A549 (cell line): ENCODE measurements around the gene ANO3. TPM values are rescaled to one million over a fixed set of nuclear protein-coding genes. Genes with fewer than 3 reads are reported as not detected.

Source experiments
- ATAC-seq, 2 experiments: fragments of 200-7000 bp in 1 of 2; fragments of >200 bp in 1 of 2; cut with Nextera tagmentation in 1 of 2; cut with Tn5 transposase in 1 of 2; 3 replicates each; pipeline versions ENCODE4 v1.8.0 to v1.9.1; 2018 to 2020; ENCODE audit warnings: mild to moderate bottlenecking in 1 of 2, moderate library complexity in 1 of 2
- CTCF ChIA-PET: fragments of 300-600 bp; sonication (Branson Sonifier 250); formaldehyde crosslinking; extraction: SDS; loops from one replicate; lab custom pipeline; 2021; ENCODE audit warnings: antibody characterized with exemption, inconsistent platforms; lab: Yijun Ruan, JAX
- POLR2A ChIA-PET: fragments of 350-600 bp; formaldehyde crosslinking; extraction: SDS; loops from one replicate; lab custom pipeline; 2021; ENCODE audit warnings: antibody characterized with exemption, inconsistent platforms; lab: Yijun Ruan, JAX
- DNase-seq, 2 experiments: peaks; one replicate each; pipeline versions ENCODE4 v3.0.0 to v3.0.0-alpha.2; 2011 to 2016; ENCODE audit warnings: low read depth in 1 of 2, low spot score in 1 of 2
- FAIRE-seq: peaks from 2 replicates; lab custom pipeline; 2011; peaks lifted over from hg19 to GRCh38; lab: Jason Lieb, UNC
- H3K27ac ChIP-seq, 2 experiments: fragments of >200 bp; sonication (Bioruptor Twin); formaldehyde crosslinking; 3 replicates each; pipeline ENCODE4 v1.5.1; 2016 to 2017
- H3K4me1 ChIP-seq: fragments of >200 bp; sonication (Bioruptor Twin); formaldehyde crosslinking; 3 replicates; pipeline ENCODE4 v1.6.1; 2016
- H3K4me2 ChIP-seq: fragments of >200 bp; sonication (Bioruptor Twin); formaldehyde crosslinking; 3 replicates; pipeline ENCODE4 v1.6.1; 2016
- H3K4me3 ChIP-seq: fragments of >200 bp; sonication (Bioruptor Twin); formaldehyde crosslinking; 3 replicates; pipeline ENCODE4 v1.5.1; 2016
- H3K9me3 ChIP-seq: fragments of >200 bp; sonication (Bioruptor Twin); formaldehyde crosslinking; 3 replicates; pipeline ENCODE4 v1.6.1; 2016
- BHLHE40 ChIP-seq: IDR thresholded peaks from 2 replicates; pipeline ENCODE4 v1.6.1; 2012; ENCODE audit warnings: low read depth, low read length, inconsistent platforms
- CHD4 ChIP-seq: fragments of 200-600 bp; sonication (generic); IDR thresholded peaks from 2 replicates; pipeline ENCODE4 v1.6.1; 2016; ENCODE audit warnings: antibody characterized with exemption, mild to moderate bottlenecking, borderline replicate concordance
- EHMT2 ChIP-seq: fragments of 200-600 bp; sonication (generic); IDR thresholded peaks from 2 replicates; pipeline ENCODE4 v1.6.1; 2016; ENCODE audit warnings: antibody characterized with exemption, low read depth, mild to moderate bottlenecking, moderate library complexity
- EP300 ChIP-seq, 2 experiments: fragments of >200 bp; sonication (Bioruptor Twin); formaldehyde crosslinking; IDR thresholded peaks; 2 replicates in 1 of 2; 3 replicates in 1 of 2; pipeline ENCODE4 v1.6.1; 2016 to 2017
- FOSL2 ChIP-seq, 2 experiments: fragments of 450-650 bp in 1 of 2; fragments of >200 bp in 1 of 2; sonication (Bioruptor Twin) in 1 of 2; formaldehyde crosslinking; IDR thresholded peaks; 2 replicates each; pipeline versions ENCODE4 v1.5.0 to v1.6.1; 2016 to 2020; ENCODE audit warnings: mild to moderate bottlenecking in 1 of 2, moderate library complexity in 1 of 2
- FOXS1 ChIP-seq: fragments of 250-450 bp; sonication (Bioruptor Pico); IDR thresholded peaks from 2 replicates; pipeline ENCODE4 v1.5.0; 2020; ENCODE audit warnings: mild to moderate bottlenecking, moderate library complexity
- HEYL ChIP-seq: fragments of 250-450 bp; sonication (Bioruptor Pico); IDR thresholded peaks from 2 replicates; pipeline ENCODE4 v1.8.0; 2021; ENCODE audit warnings: mild to moderate bottlenecking, moderate library complexity
- HOXA7 ChIP-seq: fragments of 250-450 bp; sonication (Bioruptor Pico); IDR thresholded peaks from 2 replicates; pipeline ENCODE4 v1.5.0; 2020; ENCODE audit warnings: mild to moderate bottlenecking, moderate library complexity
- HOXB13 ChIP-seq: fragments of 250-450 bp; sonication (Bioruptor Pico); IDR thresholded peaks from 2 replicates; pipeline ENCODE4 v1.5.0; 2020; ENCODE audit warnings: low read depth, mild to moderate bottlenecking, moderate library complexity
- HOXB5 ChIP-seq: fragments of 250-450 bp; sonication (Bioruptor Pico); IDR thresholded peaks from 2 replicates; pipeline ENCODE4 v1.5.0; 2020; ENCODE audit warnings: mild to moderate bottlenecking, moderate library complexity
- JUN ChIP-seq, 2 experiments: fragments of >200 bp; sonication (Bioruptor Twin); formaldehyde crosslinking; IDR thresholded peaks; 2 replicates in 1 of 2; 3 replicates in 1 of 2; pipeline ENCODE4 v1.6.1; 2016 to 2017
- JUNB ChIP-seq: fragments of >200 bp; sonication (Bioruptor Twin); formaldehyde crosslinking; IDR thresholded peaks from 2 replicates; pipeline ENCODE4 v1.6.1; 2016
- KDM1A ChIP-seq: fragments of 200-600 bp; sonication (generic); IDR thresholded peaks from 2 replicates; pipeline ENCODE4 v1.6.1; 2016; ENCODE audit warnings: low read depth, mild to moderate bottlenecking
- MAFK ChIP-seq: fragments of 450-650 bp; IDR thresholded peaks from 2 replicates; pipeline ENCODE4 v1.6.1; 2014; ENCODE audit not compliant: partially characterized antibody
- MAX ChIP-seq: IDR thresholded peaks from 2 replicates; pipeline ENCODE4 v1.6.1; 2012
- MAZ ChIP-seq: fragments of 150-350 bp; IDR thresholded peaks from 2 replicates; pipeline ENCODE4 v1.6.1; 2014; ENCODE audit warnings: antibody characterized with exemption, low read depth, low read length, borderline replicate concordance
- MYC ChIP-seq: IDR thresholded peaks from 2 replicates; pipeline ENCODE4 v1.6.1; 2012; ENCODE audit warnings: mild to moderate bottlenecking, inconsistent platforms, low read length, improper control_type of control experiment, borderline replicate concordance
- NFE2L2 ChIP-seq: fragments of 150-350 bp; conservative IDR thresholded peaks from 2 replicates; pipeline ENCODE4 v1.6.1; 2014; ENCODE audit warnings: low read length
- PHF8 ChIP-seq: fragments of 200-600 bp; sonication (generic); IDR thresholded peaks from 2 replicates; pipeline ENCODE4 v1.6.1; 2016; ENCODE audit warnings: low read depth, mild to moderate bottlenecking, antibody characterized with exemption, moderate library complexity, borderline replicate concordance
- POLR2AphosphoS2 ChIP-seq: conservative IDR thresholded peaks from 2 replicates; pipeline ENCODE4 v1.6.1; 2012; ENCODE audit warnings: low read length, improper control_type of control experiment, inconsistent platforms
- RAD21 ChIP-seq, 2 experiments: fragments of >200 bp in 1 of 2; sonication (Bioruptor Twin) in 1 of 2; formaldehyde crosslinking in 1 of 2; IDR thresholded peaks in 1 of 2; conservative IDR thresholded peaks in 1 of 2; 2 replicates in 1 of 2; 3 replicates in 1 of 2; pipeline ENCODE4 v1.6.1; 2012 to 2018; ENCODE audit warnings: inconsistent platforms in 1 of 2
- RARB ChIP-seq: fragments of 250-450 bp; sonication (Bioruptor Pico); IDR thresholded peaks from 2 replicates; pipeline ENCODE4 v1.8.0; 2021; ENCODE audit warnings: mild to moderate bottlenecking, moderate library complexity
- RCOR1 ChIP-seq: fragments of 150-350 bp; IDR thresholded peaks from 2 replicates; pipeline ENCODE4 v1.6.1; 2014; ENCODE audit warnings: antibody characterized with exemption, low read length, low read depth
- REST ChIP-seq: fragments of 200-600 bp; sonication (generic); IDR thresholded peaks from 2 replicates; pipeline ENCODE4 v1.6.1; 2016; ENCODE audit warnings: antibody characterized with exemption, mild to moderate bottlenecking, moderate library complexity
- RFX5 ChIP-seq: fragments of 450-650 bp; IDR thresholded peaks from 2 replicates; pipeline ENCODE4 v1.7.1; 2014; ENCODE audit warnings: antibody characterized with exemption, mild to moderate bottlenecking, moderate library complexity
- RNF2 ChIP-seq: fragments of 200-600 bp; sonication (generic); IDR thresholded peaks from 2 replicates; pipeline ENCODE4 v1.6.1; 2016; ENCODE audit warnings: low read depth, mild to moderate bottlenecking, antibody characterized with exemption, moderate library complexity, borderline replicate concordance
- SMC3 ChIP-seq: fragments of >200 bp; sonication (Bioruptor Twin); formaldehyde crosslinking; IDR thresholded peaks from 3 replicates; pipeline ENCODE4 v1.6.1; 2018; ENCODE audit warnings: inconsistent platforms
- SREBF2 ChIP-seq: fragments of 450-650 bp; IDR thresholded peaks from 2 replicates; pipeline ENCODE4 v1.6.1; 2014; ENCODE audit warnings: mild to moderate bottlenecking, moderate library complexity
- ZC3H11A ChIP-seq: fragments of 450-650 bp; IDR thresholded peaks from 2 replicates; pipeline ENCODE4 v1.6.1; 2014; ENCODE audit warnings: antibody characterized with exemption, mild to moderate bottlenecking
- WGBS: methylation state at CpG from one replicate; pipeline ENCODE4 v1.1.6; 2017; ENCODE audit errors: missing lambda C conversion rate; 5-methylcytosine and 5-hydroxymethylcytosine counted together
- polyA plus RNA-seq, 4 experiments: library from polyadenylated mRNA; depleted of rRNA in 3 of 4; stranded (reverse); fragments of >200 nt; fragmentation: RNase III in 1 of 4; extraction: RNeasy Plus Mini Kit Qiagen cat#74134 plus additional on column Dnase treatment in 1 of 4; gene quantifications; 2 replicates in 3 of 4; 3 replicates in 1 of 4; pipeline ENCODE4 v1.2.3, GENCODE V29; 2011 to 2017
- TF ChIP-seq, protein P1 (sequence below): fragments of 250-450 bp; sonication (Bioruptor Pico); IDR thresholded peaks from 2 replicates; pipeline ENCODE4 v1.5.0; 2020; ENCODE audit warnings: low read depth, mild to moderate bottlenecking, moderate library complexity
- TF ChIP-seq, protein P2 (sequence below): IDR thresholded peaks from 2 replicates; pipeline ENCODE4 v1.6.1; 2012

Gene ANO3
- polyA plus RNA-seq, 2 of the 4 experiments (the other 2 are of a cell fraction): not detected

- TF ChIP-seq KDM1A (no peak), HOXB13 (CRISPR knock-in tag) (no peak), EHMT2 (no peak), JUN (IDR thresholded peaks at IDR 0.05) (no peak), RARB (no peak), PHF8 (no peak), RFX5 (no peak), RCOR1 (no peak), MAX (no peak), MAFK (no peak), HOXB5 (CRISPR knock-in tag) (no peak), SREBF2 (no peak), POLR2AphosphoS2 (no peak), SMC3 (no peak), FOSL2 (IDR thresholded peaks at IDR 0.05) (no peak), FOSL2 (CRISPR knock-in tag; IDR thresholded peaks at IDR 0.05) (no peak), ZC3H11A (no peak), RAD21 (conservative IDR thresholded peaks at IDR 0.05 in 1 of 2, IDR thresholded peaks at IDR 0.05 in 1 of 2) (no peak), EP300 (IDR thresholded peaks at IDR 0.05) (no peak)
- TF ChIP-seq, protein P1, sequence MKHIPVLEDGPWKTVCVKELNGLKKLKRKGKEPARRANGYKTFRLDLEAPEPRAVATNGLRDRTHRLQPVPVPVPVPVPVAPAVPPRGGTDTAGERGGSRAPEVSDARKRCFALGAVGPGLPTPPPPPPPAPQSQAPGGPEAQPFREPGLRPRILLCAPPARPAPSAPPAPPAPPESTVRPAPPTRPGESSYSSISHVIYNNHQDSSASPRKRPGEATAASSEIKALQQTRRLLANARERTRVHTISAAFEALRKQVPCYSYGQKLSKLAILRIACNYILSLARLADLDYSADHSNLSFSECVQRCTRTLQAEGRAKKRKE (CRISPR knock-in tag): no peak
- TF ChIP-seq, all 56 proteins: peak for 0
- Histone ChIP-seq H3K4me1 (peaks cover 3% of the 10 kb centered on the region; the same call in 1 of the 3 replicates), H3K4me2 (no peak overlapping the region), H3K9me3 (no peaks in the 10 kb centered on the region), H3K27ac (no peak overlapping the region), H3K4me3 (no peak overlapping the region)
- 19% methylated on average over 3 of the region's 4 CpGs for WGBS
- FAIRE-seq: no peak
- ChIA-PET POLR2A (no interaction called here), CTCF (no interaction called here)
- DNase-seq: no peak
- ATAC-seq: no peak
Measured at GRCh38 chr11:26599876-26600434, 268.0 kb downstream of the ANO3 start.

GRCh38 chr11:26607725-26608506, 276.0 kb downstream of the ANO3 start:
- H3K4me2 ChIP-seq: no peak overlapping the region
- no peak for FAIRE-seq
- TF ChIP-seq REST: no peak
- no peak for TF ChIP-seq KDM1A
- no peak for TF ChIP-seq FOXS1
- TF ChIP-seq RCOR1: no peak
- no peak for TF ChIP-seq MYC
- TF ChIP-seq RAD21 (conservative IDR thresholded peaks at IDR 0.05 in 1 of 2, IDR thresholded peaks at IDR 0.05 in 1 of 2): no peak
- TF ChIP-seq MAX: no peak
- no peak for TF ChIP-seq BHLHE40
- TF ChIP-seq EHMT2: no peak
- no peak for TF ChIP-seq PHF8
- TF ChIP-seq RNF2: no peak
- no peak for TF ChIP-seq HEYL (CRISPR knock-in tag)
- TF ChIP-seq, protein P2, sequence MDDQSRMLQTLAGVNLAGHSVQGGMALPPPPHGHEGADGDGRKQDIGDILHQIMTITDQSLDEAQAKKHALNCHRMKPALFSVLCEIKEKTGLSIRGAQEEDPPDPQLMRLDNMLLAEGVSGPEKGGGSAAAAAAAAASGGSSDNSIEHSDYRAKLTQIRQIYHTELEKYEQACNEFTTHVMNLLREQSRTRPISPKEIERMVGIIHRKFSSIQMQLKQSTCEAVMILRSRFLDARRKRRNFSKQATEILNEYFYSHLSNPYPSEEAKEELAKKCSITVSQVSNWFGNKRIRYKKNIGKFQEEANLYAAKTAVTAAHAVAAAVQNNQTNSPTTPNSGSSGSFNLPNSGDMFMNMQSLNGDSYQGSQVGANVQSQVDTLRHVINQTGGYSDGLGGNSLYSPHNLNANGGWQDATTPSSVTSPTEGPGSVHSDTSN: no peak
- no peak for TF ChIP-seq MAZ
- no peak for TF ChIP-seq NFE2L2
- TF ChIP-seq CHD4: no peak
- TF ChIP-seq JUNB: no peak
- TF ChIP-seq HOXA7 (CRISPR knock-in tag): no peak
- TF ChIP-seq EP300 (IDR thresholded peaks at IDR 0.05): no peak
- no peak overlapping the region for H3K27ac ChIP-seq
- 0 out of 3 replicates have a peak, but pooled peaks cover 4% of the 10 kb centered on the region for H3K9me3 ChIP-seq
- CTCF ChIA-PET: no interaction called here
- WGBS: 46% methylated on average over 7 of the region's 7 CpGs
- no peak overlapping the region for H3K4me3 ChIP-seq
- POLR2A ChIA-PET: no interaction called here
- H3K4me1 ChIP-seq: no peaks in the 10 kb centered on the region
- ATAC-seq: no peak
- DNase-seq: no peak
